BE2C (cell line): ENCODE measurements around the gene SEPTIN7.

Source experiments
- DNase-seq: peaks from one replicate; pipeline ENCODE4 v3.0.0-alpha.2; 2020
- H3K27me3 ChIP-seq: fragments of 250-450 bp; sonication (Bioruptor Pico); 2 replicates; pipeline ENCODE4 v1.5.1; 2020; ENCODE audit warnings: mild to moderate bottlenecking
- H3K36me3 ChIP-seq: fragments of 250-450 bp; sonication (Bioruptor Pico); 2 replicates; pipeline ENCODE4 v1.5.1; 2020; ENCODE audit warnings: mild to moderate bottlenecking
- H3K4me1 ChIP-seq: fragments of 250-450 bp; sonication (Bioruptor Pico); 2 replicates; pipeline ENCODE4 v1.5.1; 2020
- H3K4me3 ChIP-seq: 2 replicates; pipeline ENCODE4 v1.5.1; 2011; ENCODE audit warnings: low read depth, low read length
- H3K9me3 ChIP-seq: fragments of 250-450 bp; sonication (Bioruptor Pico); 2 replicates; pipeline ENCODE4 v1.5.1; 2020
- CTCF ChIP-seq: IDR thresholded peaks from 2 replicates; pipeline ENCODE4 v1.5.1; 2012; ENCODE audit warnings: mild to moderate bottlenecking, low read depth, low read length

Gene SEPTIN7

GRCh38 chr7:35771776-35772175 is 29.1 kb upstream of the SEPTIN7 start:
- Histone ChIP-seq H3K4me1 (no peaks in the 10 kb centered on the region), H3K4me3 (no peak overlapping the region), H3K27me3 (no peaks in the 10 kb centered on the region), H3K9me3 (no peaks in the 10 kb centered on the region), H3K36me3 (no peaks in the 10 kb centered on the region)
- TF ChIP-seq CTCF: no peak
- no peak for DNase-seq

GRCh38 chr7:35773994-35774393 is 26.9 kb upstream of the SEPTIN7 start:
- DNase-seq: no peak
- no peak for TF ChIP-seq CTCF
- Histone ChIP-seq H3K4me1 (no peaks in the 10 kb centered on the region), H3K27me3 (no peaks in the 10 kb centered on the region), H3K4me3 (no peak overlapping the region), H3K36me3 (no peaks in the 10 kb centered on the region), H3K9me3 (no peaks in the 10 kb centered on the region)

GRCh38 chr7:35776686-35777085 is 24.2 kb upstream of the SEPTIN7 start:
- H3K4me1 ChIP-seq: no peaks in the 10 kb centered on the region
- H3K9me3 ChIP-seq: no peaks in the 10 kb centered on the region
- H3K4me3 ChIP-seq: no peak overlapping the region
- DNase-seq: no peak
- no peaks in the 10 kb centered on the region for H3K36me3 ChIP-seq
- no peaks in the 10 kb centered on the region for H3K27me3 ChIP-seq
- TF ChIP-seq CTCF: no peak

GRCh38 chr7:35777121-35777520 is 23.7 kb upstream of the SEPTIN7 start:
- Histone ChIP-seq H3K4me3 (no peak overlapping the region), H3K9me3 (no peaks in the 10 kb centered on the region)
- no peak for TF ChIP-seq CTCF

GRCh38 chr7:35780070-35780469 is 20.8 kb upstream of the SEPTIN7 start:
- no peak overlapping the region for H3K4me3 ChIP-seq
- H3K36me3 ChIP-seq: no peaks in the 10 kb centered on the region
- no peaks in the 10 kb centered on the region for H3K9me3 ChIP-seq
- no peak for TF ChIP-seq CTCF
- no peaks in the 10 kb centered on the region for H3K4me1 ChIP-seq
- DNase-seq: no peak
- H3K27me3 ChIP-seq: no peaks in the 10 kb centered on the region

More at GRCh38 chr7:35777121-35777520, 23.7 kb upstream of the SEPTIN7 start:
- DNase-seq: no peak
- no peaks in the 10 kb centered on the region for H3K36me3 ChIP-seq
- no peaks in the 10 kb centered on the region for H3K4me1 ChIP-seq
- H3K27me3 ChIP-seq: no peaks in the 10 kb centered on the region

GRCh38 chr7:35781200-35781701 is 19.6 kb upstream of the SEPTIN7 start:
- no peak overlapping the region for H3K4me3 ChIP-seq
- H3K9me3 ChIP-seq: no peaks in the 10 kb centered on the region
- DNase-seq: no peak
- H3K36me3 ChIP-seq: no peaks in the 10 kb centered on the region
- TF ChIP-seq CTCF: no peak
- H3K4me1 ChIP-seq: no peaks in the 10 kb centered on the region
- no peaks in the 10 kb centered on the region for H3K27me3 ChIP-seq
